Measurements from ENCODE around the gene STXBP6.

The STXBP6 gene

GRCh38 chr14:25011095-25011494, 38.9 kb downstream of the STXBP6 start:
- no peak for DNase-seq

- DNase-seq: no peak
Measured at GRCh38 chr14:25010471-25010870, 39.5 kb downstream of the STXBP6 start.

GRCh38 chr14:25009891-25010290, 40.1 kb downstream of the STXBP6 start:
- DNase-seq: no peak

GRCh38 chr14:25007832-25008231, 42.1 kb downstream of the STXBP6 start:
- no peak for DNase-seq

GRCh38 chr14:25006961-25007795, 42.8 kb downstream of the STXBP6 start:
- DNase-seq: no peak

- DNase-seq: no peak
Measured at GRCh38 chr14:25006031-25006430, 43.9 kb downstream of the STXBP6 start.

- DNase-seq: no peak
Measured at GRCh38 chr14:25004389-25004809, 45.5 kb downstream of the STXBP6 start.

GRCh38 chr14:25003537-25003936, 46.4 kb downstream of the STXBP6 start:
- no peak for DNase-seq

- no peak for DNase-seq
Measured at GRCh38 chr14:25001601-25002000, 48.3 kb downstream of the STXBP6 start.

GRCh38 chr14:25001156-25001555, 48.8 kb downstream of the STXBP6 start:
- no peak for DNase-seq

- no peak for DNase-seq
Measured at GRCh38 chr14:24999157-24999556, 50.8 kb downstream of the STXBP6 start.

GRCh38 chr14:24996930-24997725, 52.8 kb downstream of the STXBP6 start:
- DNase-seq: no peak

- no peak for DNase-seq
Measured at GRCh38 chr14:24995016-24995415, 54.9 kb downstream of the STXBP6 start.

- DNase-seq: no peak
Measured at GRCh38 chr14:24993631-24994030, 56.3 kb downstream of the STXBP6 start.

- DNase-seq: peak; percentile 1
Measured at GRCh38 chr14:24992624-24993360, 57.2 kb downstream of the STXBP6 start.

- no peak for DNase-seq
Measured at GRCh38 chr14:24991821-24992220, 58.1 kb downstream of the STXBP6 start.

GRCh38 chr14:24991288-24991687, 58.7 kb downstream of the STXBP6 start:
- no peak for DNase-seq

GRCh38 chr14:24990773-24991172, 59.2 kb downstream of the STXBP6 start:
- DNase-seq: no peak

- DNase-seq: no peak
Measured at GRCh38 chr14:24990050-24990449, 59.9 kb downstream of the STXBP6 start.

- no peak for DNase-seq
Measured at GRCh38 chr14:24988760-24989159, 61.2 kb downstream of the STXBP6 start.

- DNase-seq: no peak
Measured at GRCh38 chr14:24986206-24986893, 63.6 kb downstream of the STXBP6 start.

GRCh38 chr14:24984846-24985589, 64.9 kb downstream of the STXBP6 start:
- DNase-seq: no peak
